Measurements from ENCODE around the gene SH2D1B.
"Not testable (repeated sequence)": the region's sequence is repeated elsewhere in the genome, so short reads cannot be mapped to it uniquely, and the experiment has no call there.

The SH2D1B gene, protein sequence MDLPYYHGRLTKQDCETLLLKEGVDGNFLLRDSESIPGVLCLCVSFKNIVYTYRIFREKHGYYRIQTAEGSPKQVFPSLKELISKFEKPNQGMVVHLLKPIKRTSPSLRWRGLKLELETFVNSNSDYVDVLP

DNA sequence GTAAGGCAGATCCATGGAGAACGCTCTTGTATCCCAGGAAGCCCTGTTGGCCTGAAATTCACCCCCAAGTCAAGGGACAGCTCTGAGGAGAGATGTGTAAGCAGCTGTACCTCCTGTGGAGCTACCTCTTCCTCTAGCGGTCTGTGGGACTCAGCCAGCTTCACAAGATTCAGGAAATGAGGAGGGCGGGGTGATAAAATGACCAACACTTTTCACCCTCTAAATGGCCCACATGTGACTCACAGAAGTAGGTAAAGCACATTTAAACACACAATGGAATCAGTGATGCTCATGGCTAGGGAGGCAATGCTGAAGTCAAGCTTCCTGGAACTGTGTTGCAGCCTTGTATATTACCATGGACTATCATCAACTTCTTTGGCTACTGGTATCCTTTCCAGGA, at the start of gene SH2D1B:
Gene SH2D1B, minus strand, starts transcription at position 135 of the 400 bp plus-strand sequence. Its CDS starts 120 bp downstream, at position 15.
- TF ChIP-seq, protein P1, sequence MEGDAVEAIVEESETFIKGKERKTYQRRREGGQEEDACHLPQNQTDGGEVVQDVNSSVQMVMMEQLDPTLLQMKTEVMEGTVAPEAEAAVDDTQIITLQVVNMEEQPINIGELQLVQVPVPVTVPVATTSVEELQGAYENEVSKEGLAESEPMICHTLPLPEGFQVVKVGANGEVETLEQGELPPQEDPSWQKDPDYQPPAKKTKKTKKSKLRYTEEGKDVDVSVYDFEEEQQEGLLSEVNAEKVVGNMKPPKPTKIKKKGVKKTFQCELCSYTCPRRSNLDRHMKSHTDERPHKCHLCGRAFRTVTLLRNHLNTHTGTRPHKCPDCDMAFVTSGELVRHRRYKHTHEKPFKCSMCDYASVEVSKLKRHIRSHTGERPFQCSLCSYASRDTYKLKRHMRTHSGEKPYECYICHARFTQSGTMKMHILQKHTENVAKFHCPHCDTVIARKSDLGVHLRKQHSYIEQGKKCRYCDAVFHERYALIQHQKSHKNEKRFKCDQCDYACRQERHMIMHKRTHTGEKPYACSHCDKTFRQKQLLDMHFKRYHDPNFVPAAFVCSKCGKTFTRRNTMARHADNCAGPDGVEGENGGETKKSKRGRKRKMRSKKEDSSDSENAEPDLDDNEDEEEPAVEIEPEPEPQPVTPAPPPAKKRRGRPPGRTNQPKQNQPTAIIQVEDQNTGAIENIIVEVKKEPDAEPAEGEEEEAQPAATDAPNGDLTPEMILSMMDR (IDR thresholded peaks at IDR 0.05; ENCODE audit: control insufficient read depth, extremely low read depth, insufficient read depth), result no peak
- no peak within 1 kb of the TSS for H3K4me3 ChIP-seq (ENCODE audit: low read depth, low read length)
- DNase-seq (ENCODE audit: low read depth), result no peak

DNA sequence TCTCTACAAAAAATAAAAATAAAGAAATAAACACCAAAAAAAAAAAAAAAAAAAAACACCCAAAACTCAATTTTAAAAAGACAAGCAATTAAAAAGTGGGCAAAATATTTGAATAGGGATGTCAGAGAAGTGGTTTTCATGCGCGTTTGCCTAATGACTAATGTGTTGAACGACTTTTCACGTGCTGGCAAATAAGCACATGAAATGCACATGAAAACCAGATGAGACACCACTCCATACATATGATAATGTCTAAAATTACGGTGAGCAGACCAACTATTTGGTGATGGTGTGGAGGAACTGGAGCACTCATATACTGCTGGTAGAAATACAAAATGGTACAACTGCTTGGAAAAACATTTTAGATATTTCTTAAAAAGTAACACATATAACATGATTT, 46.3 kb upstream of the SH2D1B start:
- DNase-seq (ENCODE audit: low read depth), result no peak
- no peak overlapping the region for H3K4me3 ChIP-seq (ENCODE audit: low read depth, low read length)
- TF ChIP-seq, protein P1 (IDR thresholded peaks at IDR 0.05; ENCODE audit: control insufficient read depth, extremely low read depth, insufficient read depth), result no peak

DNA sequence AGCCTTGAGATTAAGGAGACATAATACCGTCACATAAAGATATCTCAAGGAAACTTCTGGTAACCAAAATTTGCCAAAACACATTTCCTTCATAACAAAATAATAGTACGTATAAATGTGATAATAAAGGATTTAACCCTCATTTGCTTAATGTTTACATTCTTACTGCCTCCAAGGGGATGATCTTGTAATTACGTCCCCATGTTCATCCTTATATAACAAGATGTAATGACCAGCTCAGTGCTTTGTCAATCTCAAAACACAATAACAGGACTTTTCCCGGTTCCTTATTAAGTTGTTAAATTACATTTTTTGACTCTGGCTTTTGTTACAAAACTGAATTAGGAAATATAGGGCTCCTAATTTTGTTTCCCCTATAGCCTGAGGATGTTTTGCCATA, 44.4 kb upstream of the SH2D1B start:
- no peak overlapping the region for H3K4me3 ChIP-seq (ENCODE audit: low read depth, low read length)
- TF ChIP-seq, protein P1 (IDR thresholded peaks at IDR 0.05; ENCODE audit: control insufficient read depth, extremely low read depth, insufficient read depth), result 0 out of 2 replicates have a peak, but pooled peaks have one; percentile 6
- DNase-seq (ENCODE audit: low read depth), result no peak

DNA sequence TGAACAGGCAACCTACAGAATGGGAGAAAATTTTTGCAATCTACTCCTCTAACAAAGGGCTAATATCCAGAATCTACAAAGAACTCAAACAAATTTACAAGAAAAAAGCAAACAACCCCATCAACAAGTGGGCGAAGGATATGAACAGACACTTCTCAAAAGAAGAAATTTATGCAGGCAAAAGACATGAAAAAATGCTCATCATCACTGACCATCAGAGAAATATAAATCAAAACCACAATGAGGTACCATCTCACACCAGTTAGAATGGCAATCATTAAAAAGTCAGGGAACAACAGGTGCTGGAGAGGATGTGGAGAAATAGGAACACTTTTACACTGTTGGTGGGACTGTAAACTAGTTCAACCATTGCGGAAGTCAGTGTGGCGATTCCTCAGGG, 42.4 kb upstream of the SH2D1B start:
- not testable (repeated sequence) for H3K4me3 ChIP-seq (ENCODE audit: low read depth, low read length)

DNA sequence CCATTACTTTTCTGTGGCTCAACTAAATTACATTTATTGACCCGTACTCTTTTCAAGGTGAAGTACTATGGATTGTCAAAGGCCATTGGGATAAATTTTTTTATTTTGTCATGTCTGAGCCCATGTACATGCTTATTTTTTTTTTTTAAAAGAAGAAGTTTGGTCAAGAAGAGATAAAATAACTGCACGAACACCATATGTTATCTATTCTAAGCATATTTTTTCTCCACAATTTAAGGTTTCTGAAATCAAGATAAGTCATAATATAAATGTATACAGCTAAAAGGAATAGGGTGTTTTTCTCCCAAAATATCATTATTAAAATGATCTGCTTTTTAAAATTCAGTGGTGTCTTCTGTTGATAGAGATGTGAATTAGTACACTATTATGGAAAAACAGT, 35.0 kb upstream of the SH2D1B start:
- TF ChIP-seq, protein P1 (IDR thresholded peaks at IDR 0.05; ENCODE audit: control insufficient read depth, extremely low read depth, insufficient read depth), result no peak
- no peak for DNase-seq (ENCODE audit: low read depth)
- no peak overlapping the region for H3K4me3 ChIP-seq (ENCODE audit: low read depth, low read length)

More for the DNA sequence above, 42.4 kb upstream of the SH2D1B start:
- not testable (repeated sequence) for DNase-seq (ENCODE audit: low read depth)

DNA sequence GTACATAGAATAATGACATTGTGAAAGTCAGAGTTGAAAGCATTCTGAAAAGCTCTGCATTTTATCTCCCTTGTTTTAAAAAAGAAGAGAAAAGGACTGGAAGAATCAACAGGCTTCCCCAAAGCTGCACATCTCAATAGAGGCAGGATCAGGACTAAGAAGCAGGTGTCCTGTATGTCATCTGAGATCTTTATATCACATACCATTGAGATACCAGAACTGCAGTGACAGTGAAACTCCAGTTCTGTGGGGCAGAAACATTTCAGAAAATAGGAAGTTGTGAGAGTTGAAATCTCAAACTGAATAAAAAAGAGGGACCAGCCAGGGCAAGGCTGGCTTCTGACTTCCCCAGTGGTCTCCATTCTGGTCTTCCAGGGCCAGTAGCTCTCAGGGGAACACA, 33.0 kb upstream of the SH2D1B start:
- no peak overlapping the region for H3K4me3 ChIP-seq (ENCODE audit: low read depth, low read length)
- TF ChIP-seq, protein P1 (IDR thresholded peaks at IDR 0.05; ENCODE audit: control insufficient read depth, extremely low read depth, insufficient read depth), result no peak
- no peak for DNase-seq (ENCODE audit: low read depth)

DNA sequence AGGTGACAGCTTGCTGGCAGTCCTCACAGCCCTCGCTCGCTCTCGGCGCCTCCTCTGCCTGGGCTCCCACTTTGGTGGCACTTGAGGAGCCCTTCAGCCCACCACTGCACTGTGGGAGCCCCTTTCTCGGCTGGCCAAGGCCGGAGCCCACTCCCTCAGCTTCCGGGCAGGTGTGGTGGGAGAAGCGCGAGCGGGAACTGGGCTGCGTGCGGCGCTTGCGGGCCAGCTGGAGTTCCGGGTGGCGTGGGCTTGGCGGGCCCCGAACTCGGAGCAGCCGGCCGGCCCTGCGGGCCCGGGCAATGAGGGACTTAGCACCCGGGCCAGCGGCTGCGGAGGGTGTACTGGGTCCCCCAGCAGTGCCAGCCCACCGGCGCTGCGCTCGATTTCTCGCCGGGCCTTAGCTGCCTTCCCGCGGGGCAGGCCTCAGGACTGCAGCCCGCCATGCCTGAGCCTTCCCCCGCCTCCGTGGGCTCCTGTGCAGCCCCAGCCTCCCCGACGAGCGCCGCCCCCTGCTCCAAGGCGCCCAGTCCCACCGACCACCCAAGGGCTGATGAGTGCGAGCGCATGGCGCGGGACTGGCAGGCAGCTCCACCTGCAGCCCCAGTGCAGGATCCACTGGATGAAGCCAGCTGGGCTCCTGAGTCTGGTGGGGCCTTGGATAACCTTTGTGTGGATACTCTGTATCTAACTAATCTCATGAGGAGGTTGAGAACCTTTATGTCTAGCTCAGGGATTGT, 21.2 kb upstream of the SH2D1B start:
- DNase-seq (ENCODE audit: low read depth); H3K4me3 ChIP-seq (ENCODE audit: low read depth, low read length): not testable (repeated sequence)

DNA sequence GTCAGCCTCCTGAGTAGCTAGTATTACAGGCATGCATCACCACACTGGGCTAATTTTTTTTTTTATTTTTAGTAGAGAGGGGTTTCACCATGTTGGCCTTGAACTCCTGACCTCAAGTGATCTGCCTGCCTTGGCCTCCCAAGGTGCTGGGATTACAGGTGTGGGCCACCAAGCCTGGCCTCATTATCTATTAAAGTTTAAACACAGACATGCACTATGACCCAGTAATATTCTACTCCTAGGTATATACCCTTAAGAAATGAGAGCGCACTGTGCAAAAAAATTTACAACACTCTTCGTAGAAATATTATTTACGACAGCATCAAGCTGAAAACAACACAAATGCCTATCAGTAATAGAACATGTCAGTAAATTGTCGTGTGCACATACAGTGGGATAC, 18.6 kb upstream of the SH2D1B start:
- no peak for DNase-seq (ENCODE audit: low read depth)
- no peak overlapping the region for H3K4me3 ChIP-seq (ENCODE audit: low read depth, low read length)
- TF ChIP-seq, protein P1 (IDR thresholded peaks at IDR 0.05; ENCODE audit: control insufficient read depth, extremely low read depth, insufficient read depth), result no peak

Data from LNCaP clone FGC (cell line).